Measurements from ENCODE around the gene NDUFA11. TPM values are rescaled to one million over a fixed set of nuclear protein-coding genes. Genes with fewer than 3 reads are reported as not detected.

Gene NDUFA11
- total RNA-seq, 1 donor from 2014 or later, result 224 TPM

- no peak for TF ChIP-seq CTCF (IDR thresholded peaks at IDR 0.05)
- Mint-ChIP-seq H3K4me3 (ENCODE audit: unreplicated experiment) (no peak overlapping the region), H3K27me3 (ENCODE audit: low read depth) (no peaks in the 10 kb centered on the region), H3K4me1 (ENCODE audit: low read depth) (peaks cover 12% of the 10 kb centered on the region), H3K27ac (ENCODE audit: unreplicated experiment) (peak overlapping the region; percentile 85), H3K36me3 (ENCODE audit: low read depth) (peaks cover 12% of the 10 kb centered on the region), H3K9me3 (ENCODE audit: low read depth) (no peaks in the 10 kb centered on the region)
- peak; percentile 93 for DNase-seq (ENCODE audit: low spot score)
These were observed 10.8 kb upstream of the NDUFA11 start for GRCh38 chr19:5914358-5914774.

GRCh38 chr19:5913739-5914357 lies 10.3 kb upstream of the NDUFA11 start, which contains the start of gene CAPS:
Gene CAPS, plus strand, starts transcription at chr19:5914254. Its CDS starts 153 bp downstream, at chr19:5914407.
- TF ChIP-seq CTCF (IDR thresholded peaks at IDR 0.05), result no peak
- Mint-ChIP-seq H3K4me1 (ENCODE audit: low read depth) (peaks cover 12% of the 10 kb centered on the region), H3K9me3 (ENCODE audit: low read depth) (no peaks in the 10 kb centered on the region), H3K27ac (ENCODE audit: unreplicated experiment) (peak within 1 kb of the TSS; percentile 85), H3K36me3 (ENCODE audit: low read depth) (peaks cover 11% of the 10 kb centered on the region), H3K27me3 (ENCODE audit: low read depth) (no peaks in the 10 kb centered on the region), H3K4me3 (ENCODE audit: unreplicated experiment) (no peak within 1 kb of the TSS)
- peak; percentile 95 for DNase-seq (ENCODE audit: low spot score)

- Mint-ChIP-seq H3K9me3 (ENCODE audit: low read depth) (no peaks in the 10 kb centered on the region), H3K4me3 (ENCODE audit: unreplicated experiment) (no peak overlapping the region), H3K4me1 (ENCODE audit: low read depth) (peaks cover 14% of the 10 kb centered on the region), H3K27ac (ENCODE audit: unreplicated experiment) (peak overlapping the region; percentile 22), H3K36me3 (ENCODE audit: low read depth) (no peaks in the 10 kb centered on the region), H3K27me3 (ENCODE audit: low read depth) (no peaks in the 10 kb centered on the region)
- no peak for DNase-seq (ENCODE audit: low spot score)
- TF ChIP-seq CTCF (IDR thresholded peaks at IDR 0.05), result no peak
These were observed 7.8 kb upstream of the NDUFA11 start for GRCh38 chr19:5911366-5911765.

GRCh38 chr19:5910638-5910907 lies 7.0 kb upstream of the NDUFA11 start:
- no peaks in the 10 kb centered on the region for H3K9me3 Mint-ChIP-seq (ENCODE audit: low read depth)
- no peak overlapping the region for H3K4me3 Mint-ChIP-seq (ENCODE audit: unreplicated experiment)
- no peaks in the 10 kb centered on the region for H3K27me3 Mint-ChIP-seq (ENCODE audit: low read depth)
- H3K36me3 Mint-ChIP-seq (ENCODE audit: low read depth), result no peaks in the 10 kb centered on the region
- H3K4me1 Mint-ChIP-seq (ENCODE audit: low read depth), result peaks cover 15% of the 10 kb centered on the region
- DNase-seq (ENCODE audit: low spot score), result no peak
- no peak overlapping the region for H3K27ac Mint-ChIP-seq (ENCODE audit: unreplicated experiment)
- no peak for TF ChIP-seq CTCF (IDR thresholded peaks at IDR 0.05)

GRCh38 chr19:5908773-5909442 lies 5.3 kb upstream of the NDUFA11 start:
- Mint-ChIP-seq H3K27ac (ENCODE audit: unreplicated experiment) (no peak overlapping the region), H3K9me3 (ENCODE audit: low read depth) (no peaks in the 10 kb centered on the region), H3K4me3 (ENCODE audit: unreplicated experiment) (no peak overlapping the region), H3K4me1 (ENCODE audit: low read depth) (peaks cover 8% of the 10 kb centered on the region), H3K36me3 (ENCODE audit: low read depth) (no peaks in the 10 kb centered on the region), H3K27me3 (ENCODE audit: low read depth) (no peaks in the 10 kb centered on the region)
- DNase-seq (ENCODE audit: low spot score), result no peak
- no peak for TF ChIP-seq CTCF (IDR thresholded peaks at IDR 0.05)
